GM18858 (cell line): ENCODE measurements around the gene WLS.

Experiments
- ATAC-seq: cut with Tn5 transposase; IDR thresholded peaks from one replicate; pipeline ENCODE4 v1.9.1; 2021; ENCODE audit not compliant: unreplicated experiment

Gene WLS

DNA sequence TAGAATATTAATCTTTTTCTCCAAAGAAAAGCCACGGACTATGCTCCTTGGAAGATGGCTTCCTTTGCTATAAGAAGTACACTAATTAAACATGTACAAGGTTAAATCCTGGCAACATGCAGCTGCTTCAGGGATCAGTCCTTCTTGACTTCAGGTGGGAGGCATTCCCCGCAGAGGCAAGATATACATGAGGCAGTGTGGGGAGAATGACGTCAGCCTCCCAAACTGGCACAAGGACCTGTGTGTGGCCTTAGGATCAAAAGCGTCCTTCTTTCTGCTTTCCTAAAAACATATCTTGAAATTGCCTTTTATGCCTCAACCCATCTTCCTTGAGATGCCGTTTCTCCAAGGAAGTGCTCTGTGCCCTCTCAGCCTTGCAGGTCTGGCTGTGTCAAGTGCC lies 90.3 kb downstream of the WLS start:
- ATAC-seq: no peak

DNA sequence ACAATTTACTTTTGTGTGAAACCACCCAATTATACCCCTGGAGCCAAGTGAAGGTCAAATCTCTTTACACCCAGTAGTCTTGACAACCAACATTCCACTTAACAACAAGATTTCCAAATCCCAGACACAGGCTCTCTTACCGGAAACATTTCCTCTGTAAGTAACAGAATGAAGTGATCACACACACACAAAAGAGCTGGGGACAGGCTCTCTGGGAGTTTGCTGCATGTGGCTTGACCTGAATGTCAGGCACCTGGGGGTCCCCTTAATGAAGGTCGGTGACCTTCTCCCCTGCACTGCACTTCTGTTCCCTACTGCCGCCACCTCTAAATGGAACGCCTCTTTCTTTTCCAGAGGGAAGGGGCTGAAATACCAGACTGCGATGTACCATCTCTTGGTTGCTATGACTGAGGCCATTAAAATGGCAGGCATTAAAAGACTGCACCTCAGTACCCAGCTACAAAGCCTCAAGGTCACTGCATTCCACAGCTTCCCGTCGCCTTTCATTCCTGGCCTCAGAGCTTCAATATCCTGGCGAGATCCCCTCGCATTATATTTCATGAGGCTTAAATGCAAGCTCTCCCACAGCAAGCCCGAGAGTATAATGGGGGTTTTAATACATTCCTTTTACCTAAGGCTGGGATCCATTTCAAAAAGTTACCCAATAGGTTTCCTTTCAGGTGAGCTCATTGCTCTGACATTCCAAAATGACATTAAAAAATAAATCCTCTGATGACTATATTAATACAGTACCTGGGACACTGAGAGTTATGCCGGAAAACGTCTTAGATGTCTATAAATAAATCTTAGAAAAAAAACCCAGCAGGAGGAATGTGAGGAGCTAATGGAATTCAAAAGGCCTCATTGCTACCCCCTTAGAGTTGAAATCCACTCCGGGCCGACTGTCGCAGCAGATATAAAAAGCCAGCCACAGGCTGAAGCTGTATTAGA lies 91.0 kb downstream of the WLS start:
- ATAC-seq: no peak

DNA sequence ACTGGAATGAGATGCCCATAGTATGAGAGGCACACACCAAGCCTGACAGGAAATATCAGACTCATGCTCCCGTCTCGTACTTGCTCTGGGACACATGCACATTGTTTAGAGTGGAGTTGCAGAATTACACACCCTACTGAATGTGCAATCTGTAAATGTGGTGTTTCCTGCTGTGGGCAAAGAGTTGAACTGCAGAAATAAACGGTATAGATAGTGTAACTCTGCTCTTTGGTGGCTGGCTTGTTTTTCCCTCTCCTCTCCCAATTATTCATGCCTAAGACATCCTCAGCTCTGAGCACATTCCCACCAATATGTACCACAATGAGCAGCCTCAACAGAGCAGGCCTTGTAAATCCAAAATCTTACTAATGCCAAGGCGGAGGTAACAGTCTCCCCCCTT lies 91.8 kb downstream of the WLS start:
- ATAC-seq: no peak

- ATAC-seq: no peak
These were observed 96.1 kb downstream of the WLS start for GRCh38 chr1:68136187-68136586.

DNA sequence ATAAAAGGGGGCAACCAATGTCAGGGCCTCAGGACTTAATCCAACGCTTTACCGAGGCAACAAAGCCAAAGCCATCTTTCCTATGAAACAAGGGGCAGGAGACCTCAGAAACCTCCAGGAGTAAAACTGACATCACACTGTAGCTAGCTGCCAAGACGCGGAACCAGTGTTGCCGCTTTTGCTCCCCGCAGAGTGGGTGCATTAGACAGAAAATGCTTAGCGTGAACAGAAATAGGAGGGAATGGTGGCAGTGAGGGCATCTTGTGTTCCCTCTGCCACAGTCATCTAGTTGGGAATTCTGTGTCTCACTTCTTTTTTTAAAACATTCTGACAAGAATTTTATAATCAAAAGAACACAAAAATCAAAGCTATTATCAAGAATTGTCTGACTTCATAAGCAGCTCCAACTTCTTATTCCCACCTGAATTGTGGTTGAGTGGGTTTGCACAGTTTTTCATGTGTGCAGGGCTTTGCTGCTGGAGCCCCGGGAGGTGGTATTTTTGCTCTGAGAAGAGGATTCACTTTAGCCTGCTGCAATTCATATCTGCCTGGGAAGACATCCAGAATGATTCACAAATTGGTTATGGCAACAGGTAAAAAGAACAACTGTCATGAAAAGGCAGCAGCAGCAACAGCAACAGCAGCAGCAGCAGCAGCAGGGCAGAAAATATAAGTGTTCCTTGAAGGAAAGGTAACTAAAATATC lies 99.7 kb downstream of the WLS start:
- no peak for ATAC-seq

GRCh38 chr1:68131261-68131660 lies 101.1 kb downstream of the WLS start:
- ATAC-seq: no peak

DNA sequence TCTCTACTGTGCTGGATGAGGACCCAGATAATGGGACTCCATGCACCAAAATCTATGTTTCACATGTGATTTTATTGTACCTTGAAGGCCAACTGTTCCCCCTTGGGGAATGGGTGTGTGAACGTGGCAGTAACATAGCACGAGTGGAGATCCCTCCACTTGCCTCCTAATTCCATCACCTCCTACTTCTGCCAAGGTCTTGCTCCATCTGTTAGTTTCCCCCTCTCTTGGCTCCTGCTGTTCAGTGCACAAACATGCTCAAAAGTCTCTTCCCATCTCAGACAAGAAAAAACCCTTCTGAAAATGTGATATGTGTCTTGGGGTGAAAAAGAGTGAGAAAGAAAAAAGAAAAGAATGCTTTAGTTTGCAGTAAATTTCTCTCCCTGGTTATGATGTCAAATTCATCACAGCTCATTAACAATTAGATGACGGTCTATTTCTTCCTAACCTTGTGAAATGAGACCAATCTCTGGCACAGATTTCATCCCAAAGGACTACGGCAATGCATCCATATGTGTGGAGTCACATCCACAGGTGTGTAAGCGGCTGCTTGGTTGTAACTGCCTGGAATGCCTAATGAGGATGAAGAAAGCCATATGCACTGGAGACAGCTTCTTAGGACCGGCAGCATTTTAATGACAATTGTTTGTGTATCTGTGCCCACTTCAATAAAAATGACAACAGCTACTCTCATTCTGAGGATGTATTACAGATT lies 102.6 kb downstream of the WLS start:
- ATAC-seq: no peak

GRCh38 chr1:68128820-68129219 lies 103.5 kb downstream of the WLS start:
- no peak for ATAC-seq

DNA sequence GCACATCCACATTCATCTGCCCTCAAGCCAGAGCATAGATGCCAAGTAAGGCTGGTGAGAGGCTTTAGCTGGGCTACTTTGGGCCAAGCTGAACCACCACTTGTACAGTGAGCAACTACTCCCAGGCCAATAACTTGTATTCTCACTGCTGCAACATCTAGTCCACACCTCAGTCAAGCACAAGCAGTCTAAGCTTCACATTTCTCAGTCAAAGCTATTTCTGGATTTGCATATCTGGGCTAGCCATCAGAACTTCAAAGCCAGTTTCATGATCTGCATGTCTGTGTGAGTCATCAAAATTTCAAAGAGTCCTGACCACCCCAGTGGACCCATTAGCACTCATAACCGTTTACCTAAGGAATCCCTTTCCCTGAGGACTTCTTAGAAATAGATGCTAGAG lies 104.2 kb downstream of the WLS start:
- ATAC-seq: no peak

GRCh38 chr1:68121536-68121935 lies 110.8 kb downstream of the WLS start:
- ATAC-seq: no peak

GRCh38 chr1:68120136-68120791 lies 112.1 kb downstream of the WLS start:
- ATAC-seq: peak; percentile 80

DNA sequence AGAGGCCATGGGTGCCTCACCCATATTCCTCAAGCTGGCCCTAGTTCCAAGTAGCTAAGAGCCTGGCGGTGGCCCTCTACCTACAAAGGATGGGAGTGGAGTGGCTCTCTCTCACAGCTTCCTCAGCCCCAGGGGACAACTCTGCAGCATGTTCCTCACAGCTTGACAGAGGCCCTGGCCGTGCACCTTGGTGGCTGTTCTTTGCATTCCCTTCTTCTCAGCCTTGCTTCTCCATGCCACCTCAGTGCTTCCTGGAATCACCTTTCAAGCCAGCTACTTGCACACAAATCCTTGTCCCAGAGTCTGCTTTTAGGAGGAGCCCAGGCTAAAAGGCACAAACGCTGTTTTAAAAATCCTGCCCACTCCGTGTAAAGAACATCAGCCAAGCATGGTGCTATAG lies 112.9 kb downstream of the WLS start:
- ATAC-seq: no peak

DNA sequence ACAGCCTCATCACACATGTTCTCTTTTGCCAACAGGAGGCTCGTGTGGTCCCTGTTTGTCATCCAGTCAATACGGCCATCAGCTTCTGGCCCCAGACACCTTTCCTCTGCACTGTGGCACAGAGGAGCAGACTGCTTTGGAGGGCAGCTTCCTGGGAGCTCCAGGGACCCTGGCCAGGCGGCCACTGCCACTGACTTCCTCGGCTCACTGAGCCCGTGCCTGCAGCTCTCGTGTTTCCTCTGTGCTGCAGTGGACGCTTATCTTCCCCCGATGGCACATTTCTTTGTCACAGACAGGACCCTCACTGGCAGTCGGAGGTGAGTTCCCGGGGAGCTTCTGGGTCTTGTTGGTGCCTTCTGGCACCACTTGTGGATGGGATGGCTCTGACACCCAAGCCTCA lies 114.9 kb downstream of the WLS start:
- no peak for ATAC-seq

DNA sequence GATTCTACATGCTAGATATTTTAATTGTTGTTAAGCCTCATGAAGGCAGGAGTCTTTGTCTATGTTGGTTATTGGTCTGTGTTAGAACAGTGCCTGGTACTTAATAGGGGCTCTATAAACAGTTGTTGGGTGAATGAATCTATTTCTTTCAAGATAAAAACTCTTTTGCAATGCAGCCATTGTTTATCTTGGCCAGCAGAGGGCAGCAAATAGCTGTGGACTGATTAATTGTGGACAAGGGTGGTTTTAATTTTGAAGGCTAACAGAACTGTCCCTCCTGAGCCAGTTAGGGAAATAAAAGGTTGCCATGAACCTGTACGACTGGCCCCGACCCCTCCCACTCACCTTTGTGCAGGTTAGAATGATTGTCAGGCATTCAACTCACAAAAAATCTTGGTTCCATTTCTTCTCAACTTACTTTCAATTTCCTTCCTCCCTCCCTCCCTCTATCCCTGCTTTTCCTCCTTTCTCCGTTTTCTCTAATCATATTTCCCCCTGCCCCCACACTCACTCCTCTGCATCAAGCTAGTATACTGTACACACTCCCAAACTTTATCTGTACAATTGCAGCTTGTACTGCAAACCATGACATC lies 115.6 kb downstream of the WLS start:
- no peak for ATAC-seq

DNA sequence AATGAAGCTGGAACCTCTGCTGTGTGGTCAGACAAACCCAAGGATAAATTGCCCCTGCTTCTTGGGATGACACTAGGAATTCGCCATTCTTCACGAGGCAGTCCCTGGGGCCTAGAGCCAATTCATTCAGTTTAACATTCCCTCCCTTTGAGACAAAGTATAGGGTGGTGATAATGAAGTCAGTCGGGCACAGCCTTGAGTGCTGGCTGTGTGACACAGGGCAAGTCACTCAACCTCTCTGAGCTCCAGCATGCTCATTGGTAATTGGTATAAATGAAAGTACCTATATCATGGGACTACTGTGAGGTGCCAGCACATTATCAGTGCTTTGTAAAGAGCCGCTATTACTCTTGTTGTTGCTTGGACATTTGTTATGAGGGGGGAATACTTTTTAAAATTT lies 117.0 kb downstream of the WLS start:
- no peak for ATAC-seq

- no peak for ATAC-seq
These were observed 118.4 kb downstream of the WLS start for GRCh38 chr1:68113966-68114365.

GRCh38 chr1:68112835-68113243 lies 119.5 kb downstream of the WLS start:
- no peak for ATAC-seq

DNA sequence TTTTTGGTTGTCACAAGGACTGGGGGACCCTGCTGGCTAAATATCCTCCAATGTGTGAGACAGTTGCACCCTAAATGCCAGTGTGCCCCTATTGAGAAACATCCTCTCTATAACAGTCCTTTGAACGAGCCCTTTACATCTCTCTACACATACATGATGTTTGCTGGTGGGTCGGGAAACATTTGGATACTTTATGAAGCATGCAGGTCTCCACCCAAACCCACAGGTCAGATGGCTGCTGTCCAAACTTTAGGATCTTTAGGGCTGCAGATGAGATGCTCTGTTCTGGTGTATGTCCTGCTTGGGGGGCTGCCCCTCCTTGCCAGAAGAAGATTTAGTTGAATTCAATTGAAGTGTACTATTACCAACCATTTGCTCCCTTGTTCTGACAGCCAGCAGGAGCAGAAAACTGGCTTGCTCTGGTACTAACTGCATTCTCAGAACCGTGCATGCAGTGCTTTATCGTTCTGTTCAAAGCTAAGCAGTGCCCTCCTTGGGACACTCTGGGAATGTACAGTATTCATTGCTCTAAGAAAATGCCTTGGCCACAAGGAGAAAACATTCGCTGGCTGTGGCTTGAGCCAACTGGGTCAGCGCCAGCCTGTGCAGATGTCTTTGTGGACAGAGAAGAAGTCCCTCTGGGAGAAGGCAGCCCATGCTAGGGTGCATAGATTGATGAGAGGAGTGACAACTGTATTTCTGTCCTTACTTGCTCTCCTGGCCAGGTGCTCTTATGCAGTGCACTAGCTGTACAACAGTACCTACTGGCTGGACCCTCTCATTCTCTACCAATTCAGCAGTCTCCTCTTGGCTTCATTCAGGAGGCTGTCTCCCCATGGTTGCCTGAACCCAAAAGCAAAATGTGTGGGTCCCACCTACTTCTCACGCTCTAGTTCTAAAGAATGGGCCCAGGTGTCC lies 120.5 kb downstream of the WLS start:
- ATAC-seq: no peak

- no peak for ATAC-seq
These were observed 124.6 kb downstream of the WLS start for GRCh38 chr1:68107771-68108170.
